Measurements from ENCODE around the gene MEX3A. TPM values are rescaled to one million over a fixed set of nuclear protein-coding genes. Genes with fewer than 3 reads are reported as not detected.
A peak's percentile ranks its signal among the peaks of the same experiment; 100 is the strongest.
"Not testable (repeated sequence)": the region's sequence is repeated elsewhere in the genome, so short reads cannot be mapped to it uniquely, and the experiment has no call there.

The MEX3A gene
- polyA plus RNA-seq (2014; cell fraction: cytosol; rRNA removed), result 52.8 and 57.8 TPM in 2 replicates
- 24.5 and 43.5 TPM in 2 replicates for polyA plus RNA-seq (2014; cell fraction: nucleus; rRNA removed)

- peak; percentile 95 for DNase-seq (ENCODE audit: low spot score)
Observed at GRCh38 chr1:156082309-156083091, at the start of gene MEX3A. Gene MEX3A, minus strand, starts transcription at chr1:156082465. Its CDS starts 467 bp downstream, at chr1:156081998.

GRCh38 chr1:156130578-156130942, 48.3 kb upstream of the MEX3A start:
- DNase-seq (ENCODE audit: low spot score), result no peak

GRCh38 chr1:156129687-156130577, 47.7 kb upstream of the MEX3A start:
- peak; percentile 73 for DNase-seq (ENCODE audit: low spot score)

GRCh38 chr1:156128654-156129597, 46.7 kb upstream of the MEX3A start:
- DNase-seq (ENCODE audit: low spot score), result no peak

GRCh38 chr1:156128308-156128653, 46.0 kb upstream of the MEX3A start:
- DNase-seq (ENCODE audit: low spot score), result no peak

- DNase-seq (ENCODE audit: low spot score), result no peak
Observed at GRCh38 chr1:156126630-156127534, 44.6 kb upstream of the MEX3A start.

DNA sequence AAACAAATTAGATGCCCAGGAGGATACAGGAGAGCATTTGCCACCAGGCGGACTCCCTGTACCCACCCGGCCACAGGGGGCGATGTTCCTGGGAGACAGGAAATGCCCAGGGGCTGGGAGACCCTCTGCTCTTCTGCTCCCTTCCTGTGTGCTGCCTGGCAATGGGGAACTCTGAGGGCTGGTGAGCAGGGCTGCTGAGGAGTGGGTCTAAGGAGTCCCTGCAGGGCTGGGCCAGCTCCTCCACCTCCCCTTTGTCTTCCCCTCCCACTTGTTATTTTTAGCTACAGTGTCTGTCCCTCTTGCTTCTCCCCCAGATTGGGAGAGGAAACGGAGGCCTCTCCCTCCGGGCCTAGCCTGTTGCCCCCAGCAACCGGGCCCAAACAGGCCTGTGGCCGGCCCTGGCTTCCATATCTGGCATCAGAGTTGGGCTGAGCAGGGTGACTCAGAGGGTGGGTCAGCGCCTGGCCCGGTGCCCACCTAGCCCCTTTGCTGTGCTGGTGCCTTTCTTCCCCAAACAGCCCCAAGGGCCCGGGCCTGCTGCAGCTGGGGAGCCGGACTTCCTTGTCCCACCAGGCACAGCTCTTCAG, 43.9 kb upstream of the MEX3A start:
- DNase-seq (ENCODE audit: low spot score), result peak; percentile 52

GRCh38 chr1:156125544-156125943, 43.3 kb upstream of the MEX3A start:
- DNase-seq (ENCODE audit: low spot score), result not testable (repeated sequence)

GRCh38 chr1:156124557-156125483, 42.6 kb upstream of the MEX3A start:
- no peak for DNase-seq (ENCODE audit: low spot score)

GRCh38 chr1:156123356-156124196, 41.3 kb upstream of the MEX3A start:
- DNase-seq (ENCODE audit: low spot score), result peak; percentile 68

- DNase-seq (ENCODE audit: low spot score), result no peak
Observed at GRCh38 chr1:156122519-156123355, 40.5 kb upstream of the MEX3A start.

- no peak for DNase-seq (ENCODE audit: low spot score)
Observed at GRCh38 chr1:156122086-156122485, 39.8 kb upstream of the MEX3A start.

- no peak for DNase-seq (ENCODE audit: low spot score)
Observed at GRCh38 chr1:156121457-156121856, 39.2 kb upstream of the MEX3A start.

- DNase-seq (ENCODE audit: low spot score), result not testable (repeated sequence)
Observed at GRCh38 chr1:156121005-156121404, 38.7 kb upstream of the MEX3A start.

DNA sequence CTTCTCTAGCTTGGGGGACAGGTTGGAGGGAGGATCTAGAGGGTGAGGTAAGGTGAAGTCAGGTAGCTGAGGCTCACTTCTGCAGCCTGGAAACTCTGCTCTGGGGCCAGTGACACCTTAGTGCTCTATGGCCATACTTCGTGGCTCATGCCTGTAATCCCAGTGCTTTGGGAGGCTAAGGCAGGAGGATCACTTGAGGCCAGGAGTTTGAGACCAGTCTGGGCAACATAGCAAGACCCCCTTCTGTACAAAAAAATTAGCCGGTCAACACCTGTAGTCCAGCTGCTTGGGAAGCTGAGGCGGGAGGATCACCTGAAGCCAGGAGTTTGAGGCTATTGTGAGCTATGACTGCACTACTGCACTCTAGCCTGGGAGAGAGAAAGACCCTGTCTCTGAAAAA, 38.1 kb upstream of the MEX3A start:
- DNase-seq (ENCODE audit: low spot score), result no peak

DNA sequence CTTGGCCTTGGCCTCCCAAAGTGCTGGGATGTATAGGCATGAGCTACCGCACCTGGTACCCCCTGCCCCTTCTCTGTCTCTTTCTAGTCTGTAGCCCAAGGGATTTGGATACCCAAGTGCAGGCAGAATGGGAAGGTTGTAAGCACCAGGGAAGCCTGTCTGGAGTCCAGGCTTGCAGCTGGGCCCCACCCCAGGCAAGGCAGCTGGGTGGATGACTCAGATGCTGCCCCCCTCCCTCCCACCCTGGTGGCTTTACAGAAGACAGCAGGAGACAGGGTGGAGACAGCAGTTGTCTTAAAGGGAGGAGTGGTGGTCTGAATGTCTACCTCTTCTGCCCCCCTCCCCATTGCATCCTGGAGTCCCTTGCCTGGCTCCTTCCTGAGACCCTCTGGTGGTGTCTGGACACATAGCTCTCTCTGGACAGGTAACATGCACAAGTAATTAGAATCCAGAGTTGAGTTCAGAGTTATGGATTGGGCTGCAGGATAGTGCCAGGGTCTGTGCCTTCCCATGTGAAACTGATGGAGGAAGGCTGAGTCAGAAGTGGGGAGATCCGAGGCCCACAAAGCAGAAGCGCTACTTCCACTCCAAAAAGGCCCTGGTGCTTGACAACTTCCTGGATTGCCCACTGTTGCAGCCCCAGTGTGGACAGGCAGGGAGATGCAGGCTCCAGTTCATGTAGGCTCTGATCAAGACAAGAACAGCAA, 37.4 kb upstream of the MEX3A start:
- DNase-seq (ENCODE audit: low spot score), result no peak
